ENCODE measurements around the gene KNDC1.

DNA sequence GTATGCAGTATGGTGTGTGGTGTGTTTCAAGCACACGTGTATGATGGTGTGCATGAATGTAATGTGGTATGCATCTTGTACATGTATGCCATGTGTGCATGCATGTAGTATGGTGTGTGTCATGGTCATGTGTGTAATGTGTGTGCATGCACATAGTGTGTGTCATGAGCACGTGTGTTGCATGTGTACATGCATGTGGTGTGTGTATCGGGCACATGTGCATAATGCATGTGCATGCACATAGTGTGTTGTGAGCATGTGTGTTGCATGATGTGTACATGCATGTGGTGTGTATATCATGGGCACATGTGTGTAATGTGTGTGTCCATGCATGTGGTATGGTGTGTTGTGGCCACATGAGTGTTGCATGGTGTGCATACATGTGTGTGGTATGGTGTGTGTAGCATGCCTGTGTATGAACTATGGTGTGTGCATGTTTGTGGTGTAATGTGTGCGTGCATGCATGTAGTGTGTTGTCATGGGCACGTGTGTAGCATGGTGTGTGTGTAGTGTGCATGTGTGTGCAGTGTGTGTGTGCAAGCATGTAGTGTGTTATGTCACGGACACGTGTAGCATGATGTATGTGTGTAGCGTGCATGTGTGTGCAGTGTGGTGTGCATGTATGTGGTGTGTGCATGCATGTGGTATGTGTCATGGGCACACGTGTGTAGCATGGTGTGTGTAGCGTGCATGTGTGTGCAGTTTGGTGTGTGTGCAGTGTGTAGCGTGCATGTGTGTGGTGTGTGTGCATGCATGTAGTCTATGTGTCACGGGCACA is 17.6 kb downstream of the KNDC1 start:
- TF ChIP-seq RCOR1 (IDR thresholded peaks at IDR 0.05; ENCODE audit: insufficient replicate concordance, low read length) (no peak), POLR2A (IDR thresholded peaks at IDR 0.05; ENCODE audit: low read depth, low read length) (no peak), RAD21 (IDR thresholded peaks at IDR 0.05; ENCODE audit: low read length) (no peak), CEBPB (IDR thresholded peaks at IDR 0.05; ENCODE audit: low read depth, low read length) (no peak)
- TF ChIP-seq, protein P1, sequence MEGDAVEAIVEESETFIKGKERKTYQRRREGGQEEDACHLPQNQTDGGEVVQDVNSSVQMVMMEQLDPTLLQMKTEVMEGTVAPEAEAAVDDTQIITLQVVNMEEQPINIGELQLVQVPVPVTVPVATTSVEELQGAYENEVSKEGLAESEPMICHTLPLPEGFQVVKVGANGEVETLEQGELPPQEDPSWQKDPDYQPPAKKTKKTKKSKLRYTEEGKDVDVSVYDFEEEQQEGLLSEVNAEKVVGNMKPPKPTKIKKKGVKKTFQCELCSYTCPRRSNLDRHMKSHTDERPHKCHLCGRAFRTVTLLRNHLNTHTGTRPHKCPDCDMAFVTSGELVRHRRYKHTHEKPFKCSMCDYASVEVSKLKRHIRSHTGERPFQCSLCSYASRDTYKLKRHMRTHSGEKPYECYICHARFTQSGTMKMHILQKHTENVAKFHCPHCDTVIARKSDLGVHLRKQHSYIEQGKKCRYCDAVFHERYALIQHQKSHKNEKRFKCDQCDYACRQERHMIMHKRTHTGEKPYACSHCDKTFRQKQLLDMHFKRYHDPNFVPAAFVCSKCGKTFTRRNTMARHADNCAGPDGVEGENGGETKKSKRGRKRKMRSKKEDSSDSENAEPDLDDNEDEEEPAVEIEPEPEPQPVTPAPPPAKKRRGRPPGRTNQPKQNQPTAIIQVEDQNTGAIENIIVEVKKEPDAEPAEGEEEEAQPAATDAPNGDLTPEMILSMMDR (conservative IDR thresholded peaks at IDR 0.05; ENCODE audit: low read depth, low read length), result no peak
